ENCODE results near the gene SLAMF6.

SLAMF6 gene

DNA sequence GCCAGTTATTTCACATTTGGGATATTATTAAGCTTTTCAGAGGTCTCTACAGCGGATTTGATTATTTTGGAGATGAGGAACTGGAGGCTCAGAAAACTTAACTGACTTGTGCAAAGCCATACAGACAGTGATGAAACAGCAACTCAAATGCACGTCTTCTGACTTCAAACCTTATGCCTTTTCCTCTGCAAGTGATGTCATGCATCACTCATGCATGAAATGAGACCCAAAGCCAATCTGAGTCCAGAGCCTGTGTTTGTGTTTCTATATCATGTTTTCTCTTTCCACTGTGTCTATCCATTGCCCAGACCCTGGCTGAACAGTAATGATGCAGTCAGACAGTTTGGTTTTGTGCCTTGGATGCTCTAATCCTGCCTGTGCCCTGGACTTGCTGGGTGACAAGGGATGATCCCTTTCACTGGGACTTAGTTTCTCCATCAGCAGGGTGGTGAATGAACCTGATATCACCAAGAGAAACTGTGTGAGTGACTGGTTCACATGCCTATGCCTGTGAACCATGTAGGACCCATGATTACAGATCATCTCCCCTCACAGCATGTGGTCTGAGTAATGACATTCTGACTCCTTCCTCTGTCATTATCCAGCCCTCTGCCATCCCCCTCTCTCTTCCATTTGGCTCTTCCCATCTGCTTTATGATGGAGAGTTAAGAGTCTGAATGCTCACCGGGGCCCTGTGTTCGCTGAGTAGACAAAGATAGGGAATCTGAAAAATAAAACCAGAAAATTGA, 33.4 kb downstream of the SLAMF6 start:
- Histone ChIP-seq H3K4me2 (ENCODE audit: low read depth, low read length, poor library complexity, severe bottlenecking) (peak overlapping the region; percentile 67), H4K20me1 (ENCODE audit: low read depth, low read length) (no peaks in the 10 kb centered on the region), H3K36me3 (ENCODE audit: low read length) (peaks cover 18% of the 10 kb centered on the region), H3K27ac (ENCODE audit: low read depth, low read length) (peak overlapping the region; percentile 92), H2AFZ (ENCODE audit: low read depth, low read length, severe bottlenecking) (no peak overlapping the region), H3K79me2 (ENCODE audit: insufficient read depth, low read length) (no peaks in the 10 kb centered on the region), H3F3A (ENCODE audit: insufficient read depth) (peaks cover 17% of the 10 kb centered on the region), H3K27me3 (ENCODE audit: low read length) (no peaks in the 10 kb centered on the region), H3K9me2 (replicated peaks; ENCODE audit: insufficient read depth, low read length) (no peaks in the 10 kb centered on the region), H3K9ac (ENCODE audit: low read length) (peak overlapping the region; percentile 46), H3K9me3 (ENCODE audit: insufficient read depth, low read length) (no peaks in the 10 kb centered on the region), H3K4me3 (ENCODE audit: insufficient read depth, low read length, poor library complexity, severe bottlenecking) (peak overlapping the region; percentile 5)
- TF ChIP-seq, protein P1, sequence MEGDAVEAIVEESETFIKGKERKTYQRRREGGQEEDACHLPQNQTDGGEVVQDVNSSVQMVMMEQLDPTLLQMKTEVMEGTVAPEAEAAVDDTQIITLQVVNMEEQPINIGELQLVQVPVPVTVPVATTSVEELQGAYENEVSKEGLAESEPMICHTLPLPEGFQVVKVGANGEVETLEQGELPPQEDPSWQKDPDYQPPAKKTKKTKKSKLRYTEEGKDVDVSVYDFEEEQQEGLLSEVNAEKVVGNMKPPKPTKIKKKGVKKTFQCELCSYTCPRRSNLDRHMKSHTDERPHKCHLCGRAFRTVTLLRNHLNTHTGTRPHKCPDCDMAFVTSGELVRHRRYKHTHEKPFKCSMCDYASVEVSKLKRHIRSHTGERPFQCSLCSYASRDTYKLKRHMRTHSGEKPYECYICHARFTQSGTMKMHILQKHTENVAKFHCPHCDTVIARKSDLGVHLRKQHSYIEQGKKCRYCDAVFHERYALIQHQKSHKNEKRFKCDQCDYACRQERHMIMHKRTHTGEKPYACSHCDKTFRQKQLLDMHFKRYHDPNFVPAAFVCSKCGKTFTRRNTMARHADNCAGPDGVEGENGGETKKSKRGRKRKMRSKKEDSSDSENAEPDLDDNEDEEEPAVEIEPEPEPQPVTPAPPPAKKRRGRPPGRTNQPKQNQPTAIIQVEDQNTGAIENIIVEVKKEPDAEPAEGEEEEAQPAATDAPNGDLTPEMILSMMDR (IDR thresholded peaks at IDR 0.05; ENCODE audit: insufficient read depth, low read length, poor library complexity, severe bottlenecking): no peak
- no peak for TF ChIP-seq EZH2phosphoT487 (conservative IDR thresholded peaks at IDR 0.05; ENCODE audit: low read length)

DNA sequence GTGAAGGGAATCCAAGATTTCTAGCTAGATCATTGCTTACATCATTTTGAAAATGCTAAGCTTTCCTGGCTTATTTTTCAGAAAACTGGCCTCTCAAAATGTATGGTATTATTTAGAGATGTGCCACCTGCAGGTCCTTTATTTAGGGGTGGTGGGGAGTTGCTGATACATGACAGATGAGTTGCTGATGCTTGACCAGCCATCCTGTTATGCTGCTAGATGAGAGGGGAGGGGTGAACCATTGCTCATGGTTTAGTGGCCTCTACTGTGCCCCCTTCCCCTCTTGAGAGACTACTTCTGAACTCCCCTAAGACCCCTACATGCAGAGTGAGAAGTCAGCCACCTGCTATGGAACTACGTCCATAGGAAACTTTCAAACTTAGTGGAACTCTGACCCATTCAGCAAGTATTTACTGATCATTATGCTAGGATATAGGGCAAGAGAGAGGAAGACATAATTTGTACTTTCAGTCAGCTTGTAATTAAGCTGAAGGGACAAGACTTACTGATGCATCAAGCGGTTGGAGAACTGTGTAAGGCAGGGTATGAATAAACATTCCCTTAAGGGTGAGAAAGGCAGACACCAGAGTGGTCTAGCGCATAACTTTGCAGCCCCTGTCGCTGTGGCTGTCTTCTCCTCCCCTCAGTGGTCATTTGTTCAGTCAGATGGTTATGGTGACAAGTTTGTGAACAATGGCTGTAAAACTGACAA, 34.6 kb downstream of the SLAMF6 start:
- Histone ChIP-seq H3K79me2 (ENCODE audit: insufficient read depth, low read length) (no peaks in the 10 kb centered on the region), H4K20me1 (ENCODE audit: low read depth, low read length) (no peaks in the 10 kb centered on the region), H3K9ac (ENCODE audit: low read length) (peak overlapping the region; percentile 46), H2AFZ (ENCODE audit: low read depth, low read length, severe bottlenecking) (peak overlapping the region; percentile 6), H3K9me2 (replicated peaks; ENCODE audit: insufficient read depth, low read length) (no peaks in the 10 kb centered on the region), H3F3A (ENCODE audit: insufficient read depth) (peaks cover 20% of the 10 kb centered on the region), H3K27ac (ENCODE audit: low read depth, low read length) (peak overlapping the region; percentile 92), H3K27me3 (ENCODE audit: low read length) (no peaks in the 10 kb centered on the region), H3K4me2 (ENCODE audit: low read depth, low read length, poor library complexity, severe bottlenecking) (peak overlapping the region; percentile 67), H3K9me3 (ENCODE audit: insufficient read depth, low read length) (no peaks in the 10 kb centered on the region), H3K36me3 (ENCODE audit: low read length) (peaks cover 18% of the 10 kb centered on the region), H3K4me3 (ENCODE audit: insufficient read depth, low read length, poor library complexity, severe bottlenecking) (peak overlapping the region; percentile 37)
- no peak for TF ChIP-seq EZH2phosphoT487 (conservative IDR thresholded peaks at IDR 0.05; ENCODE audit: low read length)
- TF ChIP-seq, protein P1 (IDR thresholded peaks at IDR 0.05; ENCODE audit: insufficient read depth, low read length, poor library complexity, severe bottlenecking): no peak

DNA sequence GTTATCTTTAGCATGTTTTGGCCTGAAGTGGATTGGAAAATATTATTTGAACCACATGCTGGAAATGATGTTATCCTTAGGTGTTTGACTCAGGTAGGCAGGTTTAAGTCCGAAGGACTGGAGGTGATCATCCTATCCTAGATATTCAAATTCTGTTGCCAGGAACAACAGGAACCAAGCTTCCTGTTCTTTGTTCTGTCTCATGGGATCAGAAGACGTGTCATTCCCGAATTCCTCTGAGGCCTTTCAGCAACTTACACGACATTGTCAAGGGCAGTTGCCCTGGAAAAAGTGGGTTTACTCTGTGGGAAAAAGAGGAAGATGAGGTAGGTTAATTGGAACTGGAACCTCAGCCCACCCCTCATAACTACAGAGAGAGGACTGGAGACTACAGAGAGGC, 36.6 kb downstream of the SLAMF6 start:
- Histone ChIP-seq H3K27me3 (ENCODE audit: low read length) (no peaks in the 10 kb centered on the region), H4K20me1 (ENCODE audit: low read depth, low read length) (no peaks in the 10 kb centered on the region), H3K79me2 (ENCODE audit: insufficient read depth, low read length) (no peaks in the 10 kb centered on the region), H3F3A (ENCODE audit: insufficient read depth) (peaks cover 20% of the 10 kb centered on the region), H3K27ac (ENCODE audit: low read depth, low read length) (no peak overlapping the region), H3K9me3 (ENCODE audit: insufficient read depth, low read length) (peaks cover 3% of the 10 kb centered on the region; the same call in 1 of the 2 replicates), H3K9me2 (replicated peaks; ENCODE audit: insufficient read depth, low read length) (no peaks in the 10 kb centered on the region), H3K9ac (ENCODE audit: low read length) (no peak overlapping the region), H3K36me3 (ENCODE audit: low read length) (peaks cover 18% of the 10 kb centered on the region), H3K4me2 (ENCODE audit: low read depth, low read length, poor library complexity, severe bottlenecking) (no peak overlapping the region), H2AFZ (ENCODE audit: low read depth, low read length, severe bottlenecking) (no peak overlapping the region), H3K4me3 (ENCODE audit: insufficient read depth, low read length, poor library complexity, severe bottlenecking) (no peak overlapping the region)
- TF ChIP-seq, protein P1 (IDR thresholded peaks at IDR 0.05; ENCODE audit: insufficient read depth, low read length, poor library complexity, severe bottlenecking): no peak
- TF ChIP-seq EZH2phosphoT487 (conservative IDR thresholded peaks at IDR 0.05; ENCODE audit: low read length): no peak
